Measurements from ENCODE around the gene PTPRG. TPM values are rescaled to one million over a fixed set of nuclear protein-coding genes. Genes with fewer than 3 reads are reported as not detected.

Gene PTPRG
- total RNA-seq, 1 donor from 2014 or later = 0.22 TPM

GRCh38 chr3:61913701-61914100, 352.3 kb downstream of the PTPRG start:
- POLR2A ChIA-PET = no interaction called here
- ATAC-seq (ENCODE audit: low read depth) (no peak), DNase-seq (no peak)
- Mint-ChIP-seq H3K36me3 (ENCODE audit: low read depth) (no peaks in the 10 kb centered on the region), H3K27me3 (no peaks in the 10 kb centered on the region), H3K4me3 (no peak overlapping the region), H3K27ac (no peak overlapping the region), H3K9me3 (peaks cover 2% of the 10 kb centered on the region), H3K4me1 (no peaks in the 10 kb centered on the region)
- no peak for TF ChIP-seq CTCF (IDR thresholded peaks at IDR 0.05)
- intact Hi-C loops (cut with micrococcal nuclease) = no loop called here
- CTCF ChIA-PET = no interaction called here

GRCh38 chr3:61914276-61914675, 352.9 kb downstream of the PTPRG start:
- H3K9me3 Mint-ChIP-seq = peaks cover 2% of the 10 kb centered on the region
- H3K36me3 Mint-ChIP-seq (ENCODE audit: low read depth) = no peaks in the 10 kb centered on the region
- POLR2A ChIA-PET = no interaction called here
- DNase-seq = no peak
- CTCF ChIA-PET = no interaction called here
- no peaks in the 10 kb centered on the region for H3K4me1 Mint-ChIP-seq
- H3K27ac Mint-ChIP-seq = no peak overlapping the region
- no peak overlapping the region for H3K4me3 Mint-ChIP-seq
- intact Hi-C loops (cut with micrococcal nuclease) = no loop called here
- no peak for TF ChIP-seq CTCF (IDR thresholded peaks at IDR 0.05)
- no peaks in the 10 kb centered on the region for H3K27me3 Mint-ChIP-seq
- ATAC-seq (ENCODE audit: low read depth) = no peak

GRCh38 chr3:61915296-61915695, 353.9 kb downstream of the PTPRG start:
- POLR2A ChIA-PET = no interaction called here
- intact Hi-C loops (cut with micrococcal nuclease) = no loop called here
- Mint-ChIP-seq H3K27me3 (no peaks in the 10 kb centered on the region), H3K36me3 (ENCODE audit: low read depth) (no peaks in the 10 kb centered on the region), H3K27ac (no peak overlapping the region), H3K4me1 (no peaks in the 10 kb centered on the region), H3K9me3 (peaks cover 2% of the 10 kb centered on the region), H3K4me3 (no peak overlapping the region)
- no peak for TF ChIP-seq CTCF (IDR thresholded peaks at IDR 0.05)
- no peak for DNase-seq
- CTCF ChIA-PET = no interaction called here
- no peak for ATAC-seq (ENCODE audit: low read depth)

DNA sequence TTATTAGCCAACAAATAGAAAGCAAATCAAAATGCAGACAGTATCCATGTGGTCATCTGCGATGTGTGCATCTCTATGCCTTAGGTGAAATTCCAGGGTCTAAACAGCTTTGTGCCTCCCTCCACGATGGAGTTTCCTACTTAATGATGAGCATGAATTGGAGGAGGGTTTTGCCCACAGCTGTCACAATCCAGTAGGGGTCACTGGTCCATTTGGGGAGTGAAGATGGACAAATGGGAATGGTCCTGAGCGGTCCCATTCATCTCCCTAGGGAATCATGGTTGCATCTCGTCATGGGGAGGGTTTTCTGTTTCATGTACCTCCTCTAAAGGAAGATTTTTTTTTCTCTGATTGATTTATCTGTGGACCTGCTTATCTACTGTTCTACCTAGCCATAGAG, 358.0 kb downstream of the PTPRG start:
- DNase-seq (no peak), ATAC-seq (ENCODE audit: low read depth) (no peak)
- Mint-ChIP-seq H3K27ac (no peak overlapping the region), H3K36me3 (ENCODE audit: low read depth) (no peaks in the 10 kb centered on the region), H3K4me1 (no peaks in the 10 kb centered on the region), H3K9me3 (no peaks in the 10 kb centered on the region), H3K4me3 (no peak overlapping the region), H3K27me3 (no peaks in the 10 kb centered on the region)
- TF ChIP-seq CTCF (IDR thresholded peaks at IDR 0.05) = no peak
- ChIA-PET CTCF (no interaction called here), POLR2A (no interaction called here)
- intact Hi-C loops (cut with micrococcal nuclease) = no loop called here

DNA sequence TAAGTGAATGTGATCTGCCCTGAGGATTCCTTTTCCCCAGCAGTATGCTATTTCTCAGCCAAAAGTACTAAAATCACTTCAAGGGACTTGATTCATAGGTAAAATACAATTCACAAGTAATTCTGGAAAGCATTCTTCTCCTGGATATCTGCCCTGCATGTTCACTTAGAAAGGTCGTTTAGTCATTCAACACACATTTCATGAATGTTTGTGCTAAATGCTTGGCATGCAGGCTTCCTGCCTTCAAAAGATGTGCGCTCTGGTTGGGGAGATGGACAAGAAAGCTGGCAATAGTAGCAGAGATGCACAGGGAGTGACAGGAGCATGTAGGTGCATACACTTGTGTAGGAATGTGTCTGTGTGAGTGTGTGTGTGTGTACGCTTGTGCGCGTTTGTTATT, 360.7 kb downstream of the PTPRG start:
- TF ChIP-seq CTCF (IDR thresholded peaks at IDR 0.05) = no peak
- Mint-ChIP-seq H3K4me3 (no peak overlapping the region), H3K9me3 (no peaks in the 10 kb centered on the region), H3K27me3 (no peaks in the 10 kb centered on the region), H3K27ac (no peak overlapping the region), H3K4me1 (no peaks in the 10 kb centered on the region), H3K36me3 (ENCODE audit: low read depth) (no peaks in the 10 kb centered on the region)
- ChIA-PET POLR2A (no interaction called here), CTCF (no interaction called here)
- DNase-seq (no peak), ATAC-seq (ENCODE audit: low read depth) (no peak)
- intact Hi-C loops (cut with micrococcal nuclease) = no loop called here

All from activated B cell treated with CpG ODN at 0.5 μM for 24 hours (primary cell).